GM12875 (cell line): ENCODE measurements around the gene EGFLAM.

ENCODE experiments used
- H3K4me3 ChIP-seq: one replicate; pipeline ENCODE4 v1.5.1; 2011; ENCODE audit warnings: low read depth, low read length, control low read depth
- CTCF ChIP-seq: IDR thresholded peaks from 2 replicates; pipeline ENCODE4 v1.5.1; 2011; ENCODE audit warnings: low read depth, mild to moderate bottlenecking, control low read depth, inconsistent platforms, low read length, moderate library complexity, borderline replicate concordance; ENCODE audit not compliant: insufficient read depth

EGFLAM gene

GRCh38 chr5:38431242-38431853, 173.0 kb downstream of the EGFLAM start:
- H3K4me3 ChIP-seq = no peak overlapping the region
- no peak for TF ChIP-seq CTCF

- TF ChIP-seq CTCF = no peak
- no peak overlapping the region for H3K4me3 ChIP-seq
Observed at GRCh38 chr5:38433160-38433861, 175.0 kb downstream of the EGFLAM start.

GRCh38 chr5:38434966-38435705, 176.8 kb downstream of the EGFLAM start:
- no peak overlapping the region for H3K4me3 ChIP-seq
- no peak for TF ChIP-seq CTCF

- no peak overlapping the region for H3K4me3 ChIP-seq
- TF ChIP-seq CTCF = no peak
Observed at GRCh38 chr5:38438757-38439156, 180.4 kb downstream of the EGFLAM start.

GRCh38 chr5:38441453-38442246, 183.3 kb downstream of the EGFLAM start:
- H3K4me3 ChIP-seq = no peak overlapping the region
- peak; percentile 86 for TF ChIP-seq CTCF

GRCh38 chr5:38442247-38442573, 183.9 kb downstream of the EGFLAM start:
- H3K4me3 ChIP-seq = no peak overlapping the region
- no peak for TF ChIP-seq CTCF

GRCh38 chr5:38443390-38443789, 185.0 kb downstream of the EGFLAM start:
- no peak overlapping the region for H3K4me3 ChIP-seq
- TF ChIP-seq CTCF = no peak
